ENCODE measurements around the gene FHIT. TPM values are rescaled to one million over a fixed set of nuclear protein-coding genes. Genes with fewer than 3 reads are reported as not detected.

FHIT gene
- total RNA-seq, 1 experiment from 2014 or later: 20.1 TPM

DNA sequence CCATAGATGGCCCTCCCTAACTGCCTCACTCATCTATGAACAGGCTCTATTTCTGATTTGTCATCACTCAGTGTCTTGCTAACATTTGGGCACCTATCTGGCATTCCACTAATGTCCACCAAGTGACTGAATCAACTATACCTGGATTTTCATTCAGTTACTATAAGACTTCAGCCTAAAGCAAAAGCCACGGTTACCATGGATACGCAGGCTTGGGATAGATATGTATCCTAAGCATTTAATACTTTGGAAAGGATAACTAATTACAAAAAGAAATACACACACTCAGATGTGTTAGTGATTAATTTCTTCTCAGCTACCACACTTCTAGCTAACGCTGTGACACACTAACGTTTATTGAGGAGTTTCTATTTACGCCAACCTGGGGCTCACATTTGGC is 1301.9 kb downstream of the FHIT start:
- Mint-ChIP-seq H3K4me3 (ENCODE audit: unreplicated experiment) (no peak overlapping the region), H3K27ac (ENCODE audit: low read depth, unreplicated experiment) (no peak overlapping the region), H3K36me3 (ENCODE audit: insufficient read depth, unreplicated experiment) (no peaks in the 10 kb centered on the region), H3K27me3 (ENCODE audit: insufficient read depth, unreplicated experiment) (no peaks in the 10 kb centered on the region), H3K4me1 (ENCODE audit: insufficient read depth, unreplicated experiment) (no peaks in the 10 kb centered on the region), H3K9me3 (ENCODE audit: unreplicated experiment) (no peaks in the 10 kb centered on the region)
- CTCF ChIA-PET: interaction anchor here (0.7 kb wide), 1 partner anchor 19 kb away, joined by 3 read pairs; no protein-coding TSS in a partner anchor
- intact Hi-C loops (cut with micrococcal nuclease): no loop called here
- no TSS peak for BruUV-seq (replicated peaks)
- POLR2A ChIA-PET: no interaction called here
- no peak for DNase-seq (ENCODE audit: unreplicated experiment)
- TF ChIP-seq, protein P1, sequence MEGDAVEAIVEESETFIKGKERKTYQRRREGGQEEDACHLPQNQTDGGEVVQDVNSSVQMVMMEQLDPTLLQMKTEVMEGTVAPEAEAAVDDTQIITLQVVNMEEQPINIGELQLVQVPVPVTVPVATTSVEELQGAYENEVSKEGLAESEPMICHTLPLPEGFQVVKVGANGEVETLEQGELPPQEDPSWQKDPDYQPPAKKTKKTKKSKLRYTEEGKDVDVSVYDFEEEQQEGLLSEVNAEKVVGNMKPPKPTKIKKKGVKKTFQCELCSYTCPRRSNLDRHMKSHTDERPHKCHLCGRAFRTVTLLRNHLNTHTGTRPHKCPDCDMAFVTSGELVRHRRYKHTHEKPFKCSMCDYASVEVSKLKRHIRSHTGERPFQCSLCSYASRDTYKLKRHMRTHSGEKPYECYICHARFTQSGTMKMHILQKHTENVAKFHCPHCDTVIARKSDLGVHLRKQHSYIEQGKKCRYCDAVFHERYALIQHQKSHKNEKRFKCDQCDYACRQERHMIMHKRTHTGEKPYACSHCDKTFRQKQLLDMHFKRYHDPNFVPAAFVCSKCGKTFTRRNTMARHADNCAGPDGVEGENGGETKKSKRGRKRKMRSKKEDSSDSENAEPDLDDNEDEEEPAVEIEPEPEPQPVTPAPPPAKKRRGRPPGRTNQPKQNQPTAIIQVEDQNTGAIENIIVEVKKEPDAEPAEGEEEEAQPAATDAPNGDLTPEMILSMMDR (IDR thresholded peaks at IDR 0.05; ENCODE audit: unreplicated experiment): no peak

DNA sequence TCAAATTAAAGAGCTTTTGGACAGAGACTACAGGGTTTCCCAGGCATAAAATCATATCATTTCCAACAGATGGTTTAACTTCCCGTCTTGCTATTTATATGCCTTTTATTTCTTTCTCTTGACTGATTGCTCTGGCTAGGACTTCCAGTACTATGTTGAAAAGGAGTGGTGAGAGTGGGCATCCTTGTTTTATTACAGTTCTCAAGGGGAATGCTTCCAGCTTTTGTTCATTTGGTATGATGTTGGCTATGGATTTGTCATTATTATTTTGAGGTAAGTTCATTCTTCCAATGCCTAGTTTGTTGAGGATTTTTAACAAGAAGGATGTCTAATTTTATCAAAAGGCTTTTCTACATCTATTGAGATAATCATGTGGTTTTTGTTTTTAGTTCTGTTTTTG is 1304.9 kb downstream of the FHIT start:
- TF ChIP-seq, protein P1 (IDR thresholded peaks at IDR 0.05; ENCODE audit: unreplicated experiment): no peak
- CTCF ChIA-PET: interaction anchor here (0.7 kb wide), 1 partner anchor 167 kb away, joined by 3 read pairs; no protein-coding TSS in a partner anchor
- no peak overlapping the region for H3K4me3 Mint-ChIP-seq (ENCODE audit: unreplicated experiment)
- no peaks in the 10 kb centered on the region for H3K27me3 Mint-ChIP-seq (ENCODE audit: insufficient read depth, unreplicated experiment)
- H3K9me3 Mint-ChIP-seq (ENCODE audit: unreplicated experiment): no peaks in the 10 kb centered on the region
- H3K4me1 Mint-ChIP-seq (ENCODE audit: insufficient read depth, unreplicated experiment): no peaks in the 10 kb centered on the region
- intact Hi-C loops (cut with micrococcal nuclease): no loop called here
- DNase-seq (ENCODE audit: unreplicated experiment): no peak
- POLR2A ChIA-PET: no interaction called here
- H3K27ac Mint-ChIP-seq (ENCODE audit: low read depth, unreplicated experiment): no peak overlapping the region
- no peaks in the 10 kb centered on the region for H3K36me3 Mint-ChIP-seq (ENCODE audit: insufficient read depth, unreplicated experiment)
- BruUV-seq (replicated peaks): no TSS peak

DNA sequence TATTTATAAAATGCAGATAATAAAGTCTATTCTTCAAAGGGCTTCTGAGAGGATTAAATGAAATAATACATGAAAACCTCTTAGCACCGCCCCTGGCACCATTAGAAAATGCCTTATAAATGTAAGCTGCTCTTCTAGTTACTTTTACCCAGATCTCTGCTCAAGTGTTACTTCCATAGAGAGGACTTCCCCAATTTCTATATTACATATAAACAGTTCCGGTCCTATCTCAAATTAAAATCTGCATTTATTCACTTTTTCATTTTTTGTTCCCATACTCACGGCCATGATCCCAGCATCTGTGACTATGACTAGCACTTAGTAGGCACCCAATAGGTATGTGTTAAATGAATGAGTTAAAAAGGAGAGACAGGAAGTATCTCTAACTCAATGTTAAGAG is 1310.5 kb downstream of the FHIT start:
- POLR2A ChIA-PET: no interaction called here
- intact Hi-C loops (cut with micrococcal nuclease): no loop called here
- Mint-ChIP-seq H3K27me3 (ENCODE audit: insufficient read depth, unreplicated experiment) (no peaks in the 10 kb centered on the region), H3K36me3 (ENCODE audit: insufficient read depth, unreplicated experiment) (no peaks in the 10 kb centered on the region), H3K4me3 (ENCODE audit: unreplicated experiment) (no peak overlapping the region), H3K27ac (ENCODE audit: low read depth, unreplicated experiment) (no peak overlapping the region), H3K9me3 (ENCODE audit: unreplicated experiment) (no peaks in the 10 kb centered on the region), H3K4me1 (ENCODE audit: insufficient read depth, unreplicated experiment) (no peaks in the 10 kb centered on the region)
- CTCF ChIA-PET: interaction anchor here (0.7 kb wide), 1 partner anchor 10 kb away, joined by 3 read pairs; no protein-coding TSS in a partner anchor
- no peak for DNase-seq (ENCODE audit: unreplicated experiment)
- no TSS peak for BruUV-seq (replicated peaks)
- TF ChIP-seq, protein P1 (IDR thresholded peaks at IDR 0.05; ENCODE audit: unreplicated experiment): no peak

DNA sequence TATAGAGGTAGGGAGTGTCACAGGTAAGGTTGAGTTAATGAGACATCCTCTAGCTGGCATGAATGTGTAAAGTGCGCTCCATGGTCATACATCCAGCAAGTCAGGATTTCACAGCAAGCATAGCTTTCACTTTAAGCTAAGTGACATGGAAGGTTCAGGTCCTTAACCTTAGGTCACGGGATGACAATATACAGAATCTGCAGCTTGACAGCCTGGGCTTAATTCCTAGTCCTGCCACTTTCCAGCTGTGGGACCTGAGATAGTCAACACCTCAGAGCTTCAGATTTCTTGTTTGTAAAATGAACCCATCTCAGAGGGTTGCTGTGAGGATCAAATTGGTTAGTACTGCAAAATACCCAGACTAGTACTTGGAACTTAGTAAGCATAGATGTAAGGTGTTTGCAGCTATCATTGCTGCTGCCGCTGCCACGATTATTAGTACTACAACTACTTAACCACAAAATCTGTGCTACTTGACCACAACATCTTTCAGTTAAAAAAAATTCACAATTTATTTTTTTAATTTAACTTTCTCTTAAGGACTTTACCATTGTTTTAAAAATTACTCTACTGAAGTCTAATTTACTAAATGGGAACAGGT is 1311.3 kb downstream of the FHIT start:
- no TSS peak for BruUV-seq (replicated peaks)
- DNase-seq (ENCODE audit: unreplicated experiment): no peak
- H3K4me1 Mint-ChIP-seq (ENCODE audit: insufficient read depth, unreplicated experiment): no peaks in the 10 kb centered on the region
- intact Hi-C loops (cut with micrococcal nuclease): no loop called here
- TF ChIP-seq, protein P1 (IDR thresholded peaks at IDR 0.05; ENCODE audit: unreplicated experiment): no peak
- POLR2A ChIA-PET: interaction anchor here (0.9 kb wide), 1 partner anchor 13 kb away, joined by 3 read pairs; no protein-coding TSS in a partner anchor
- H3K4me3 Mint-ChIP-seq (ENCODE audit: unreplicated experiment): no peak overlapping the region
- H3K9me3 Mint-ChIP-seq (ENCODE audit: unreplicated experiment): no peaks in the 10 kb centered on the region
- H3K27ac Mint-ChIP-seq (ENCODE audit: low read depth, unreplicated experiment): no peak overlapping the region
- H3K27me3 Mint-ChIP-seq (ENCODE audit: insufficient read depth, unreplicated experiment): no peaks in the 10 kb centered on the region
- CTCF ChIA-PET: interaction anchor here (0.5 to 0.7 kb wide), 2 partner anchors 9 to 903 kb away, joined by 3 read pairs; no protein-coding TSS in a partner anchor
- H3K36me3 Mint-ChIP-seq (ENCODE audit: insufficient read depth, unreplicated experiment): no peaks in the 10 kb centered on the region

All from MCF 10A (cell line).